GM12878 (cell line): ENCODE measurements around the gene ZNF267. TPM values are rescaled to one million over a fixed set of nuclear protein-coding genes. Genes with fewer than 3 reads are reported as not detected.

Experiments
- ATF7 ChIP-seq: fragments of 450-650 bp; IDR thresholded peaks from 2 replicates; pipeline ENCODE4 v1.6.1; 2016; ENCODE audit warnings: low read depth, mild to moderate bottlenecking
- BHLHE40 ChIP-seq, 2 experiments: fragments of 450-650 bp in 1 of 2; IDR thresholded peaks; 2 replicates each; pipeline ENCODE4 v1.6.1; 2011 to 2017; ENCODE audit warnings: low read depth in 2 of 2, borderline replicate concordance in 1 of 2, improper control_type of control experiment in 1 of 2, low read length in 1 of 2, mild to moderate bottlenecking in 1 of 2
- BMI1 ChIP-seq: fragments of 450-650 bp; IDR thresholded peaks from 2 replicates; pipeline ENCODE4 v1.6.1; 2016; ENCODE audit warnings: mild to moderate bottlenecking, moderate library complexity, borderline replicate concordance
- CBX5 ChIP-seq: sonication (generic); IDR thresholded peaks from 2 replicates; pipeline ENCODE4 v1.6.1; 2016; ENCODE audit warnings: low read depth, moderate library complexity, mild to moderate bottlenecking, inconsistent platforms
- CHD1 ChIP-seq: IDR thresholded peaks from 2 replicates; pipeline ENCODE4 v1.6.1; 2012; ENCODE audit warnings: low read depth, low read length, improper control_type of control experiment
- CREM ChIP-seq: IDR thresholded peaks from 2 replicates; pipeline ENCODE4 v1.6.1; 2014; ENCODE audit warnings: antibody characterized with exemption, low read depth
- EED ChIP-seq: sonication (generic); IDR thresholded peaks from 2 replicates; pipeline ENCODE4 v1.6.1; 2016; ENCODE audit warnings: antibody characterized with exemption, low read depth
- HDAC2 ChIP-seq: fragments of 200-600 bp; sonication (generic); IDR thresholded peaks from 2 replicates; pipeline ENCODE4 v1.6.1; 2017
- KDM1A ChIP-seq: fragments of 200-600 bp; sonication (generic); IDR thresholded peaks from 2 replicates; pipeline ENCODE4 v1.6.1; 2016; ENCODE audit warnings: borderline replicate concordance
- MEF2B ChIP-seq: fragments of 450-650 bp; IDR thresholded peaks from 2 replicates; pipeline ENCODE4 v1.6.1; 2018; ENCODE audit warnings: mild to moderate bottlenecking, moderate library complexity; ENCODE audit not compliant: partially characterized antibody, poor library complexity, severe bottlenecking
- SRF ChIP-seq, 2 experiments: IDR thresholded peaks; 2 replicates each; pipeline ENCODE4 v1.6.1; 2011; ENCODE audit warnings: low read depth in 2 of 2, low read length in 2 of 2, mild to moderate bottlenecking in 1 of 2, moderate library complexity in 1 of 2
- SUZ12 ChIP-seq: fragments of 200-600 bp; sonication (generic); IDR thresholded peaks from one replicate; pipeline ENCODE4 v1.6.1; 2018; ENCODE audit warnings: antibody characterized with exemption, mild to moderate bottlenecking; ENCODE audit not compliant: unreplicated experiment
- WRNIP1 ChIP-seq: IDR thresholded peaks from 2 replicates; pipeline ENCODE4 v1.6.1; 2011; ENCODE audit warnings: low read depth, low read length, improper control_type of control experiment, borderline replicate concordance
- ZNF24 ChIP-seq: fragments of 450-650 bp; IDR thresholded peaks from 2 replicates; pipeline ENCODE4 v1.6.1; 2017; ENCODE audit warnings: antibody characterized with exemption, mild to moderate bottlenecking
- polyA plus RNA-seq, 11 experiments: library from polyadenylated mRNA; depleted of rRNA in 4 of 11; unstranded in 6 of 11; stranded (reverse) in 5 of 11; fragments of >200 nt; fragmentation: Nextera tagmentation in 4 of 11; fragmentation: Illumina TruSeq in 1 of 11; extraction: Ambion mirVana in 4 of 11; extraction: Trizol in 1 of 11; gene quantifications; 1 replicate in 1 of 11; 2 replicates in 10 of 11; pipeline versions ENCODE4 v1.2.1 to v1.2.3, GENCODE V29; 2011 to 2016; ENCODE audit warnings: inconsistent platforms in 2 of 11, missing spikeins in 2 of 11, low read depth in 1 of 11
- total RNA-seq, 4 experiments: library from RNA; depleted of rRNA in 3 of 4; stranded (reverse); fragments of >200 nt in 3 of 4; fragmentation: Illumina TruSeq in 1 of 4; extraction: Trizol in 1 of 4; gene quantifications; 2 replicates each; pipeline versions ENCODE4 v1.2.1 to v1.2.3, GENCODE V29; 2013 to 2021
- TF ChIP-seq, protein P1 (sequence below): fragments of 450-650 bp; IDR thresholded peaks from 2 replicates; pipeline ENCODE4 v1.6.1; 2017; ENCODE audit warnings: mild to moderate bottlenecking, moderate library complexity
- TF ChIP-seq, protein P2 (sequence below): IDR thresholded peaks from 2 replicates; pipeline ENCODE4 v1.6.1; 2012; ENCODE audit warnings: low read depth, low read length, improper control_type of control experiment
- TF ChIP-seq, protein P3 (sequence below): IDR thresholded peaks from 2 replicates; pipeline ENCODE4 v1.6.1; 2011; ENCODE audit warnings: borderline replicate concordance, low read depth, mild to moderate bottlenecking, moderate library complexity, mixed read lengths, low read length; ENCODE audit not compliant: insufficient read depth; ENCODE audit errors: extremely low read length
- TF ChIP-seq, protein P4 (sequence below): fragments of 450-650 bp; conservative IDR thresholded peaks from 2 replicates; pipeline ENCODE4 v1.6.1; 2017; ENCODE audit warnings: mild to moderate bottlenecking, moderate library complexity

Gene ZNF267
- total and polyA plus RNA-seq, 10 of the 15 experiments (the other 5 are each of a cell fraction or from before 2014, with no cell fraction given): 16.3 to 54.6 (median 29.6) TPM

DNA sequence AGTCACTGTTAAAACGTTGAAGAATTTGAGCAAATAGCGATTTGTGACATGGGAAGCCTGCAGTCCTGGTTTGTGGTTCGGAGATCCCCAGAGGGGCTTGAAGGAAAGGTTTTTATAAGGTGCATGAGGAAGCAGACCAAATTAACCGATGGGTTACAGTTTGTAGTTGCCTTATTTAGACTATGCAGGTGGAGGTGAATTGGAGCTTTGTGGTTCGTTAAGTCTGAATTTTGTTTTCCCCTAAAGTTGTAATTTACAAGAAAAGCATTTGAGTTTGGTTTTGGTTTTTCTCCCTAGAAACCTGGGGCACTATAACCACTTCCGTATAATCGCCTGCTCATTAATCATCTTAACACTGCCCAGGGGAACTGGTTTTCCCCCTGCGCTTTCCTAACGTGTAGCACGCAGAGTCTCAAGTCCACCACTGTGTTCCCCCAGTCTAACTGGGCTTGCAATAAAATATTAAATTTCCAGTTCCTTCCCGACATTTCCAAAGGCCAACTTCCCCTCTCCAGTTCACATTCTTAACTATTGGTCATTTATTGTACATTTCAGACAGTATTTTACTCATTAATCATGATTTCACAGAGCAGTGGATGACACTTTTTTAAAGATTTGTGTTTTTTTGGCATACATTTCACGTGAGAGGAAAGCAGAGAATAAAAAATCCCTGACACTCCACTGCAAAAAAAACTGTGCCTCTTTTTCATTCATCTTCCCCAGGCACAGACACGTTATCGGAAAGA lies 932 bp downstream of the ZNF267 start (continued):
- peak; percentile 98 for TF ChIP-seq MEF2B
- TF ChIP-seq KDM1A: no peak
- TF ChIP-seq, protein P1, sequence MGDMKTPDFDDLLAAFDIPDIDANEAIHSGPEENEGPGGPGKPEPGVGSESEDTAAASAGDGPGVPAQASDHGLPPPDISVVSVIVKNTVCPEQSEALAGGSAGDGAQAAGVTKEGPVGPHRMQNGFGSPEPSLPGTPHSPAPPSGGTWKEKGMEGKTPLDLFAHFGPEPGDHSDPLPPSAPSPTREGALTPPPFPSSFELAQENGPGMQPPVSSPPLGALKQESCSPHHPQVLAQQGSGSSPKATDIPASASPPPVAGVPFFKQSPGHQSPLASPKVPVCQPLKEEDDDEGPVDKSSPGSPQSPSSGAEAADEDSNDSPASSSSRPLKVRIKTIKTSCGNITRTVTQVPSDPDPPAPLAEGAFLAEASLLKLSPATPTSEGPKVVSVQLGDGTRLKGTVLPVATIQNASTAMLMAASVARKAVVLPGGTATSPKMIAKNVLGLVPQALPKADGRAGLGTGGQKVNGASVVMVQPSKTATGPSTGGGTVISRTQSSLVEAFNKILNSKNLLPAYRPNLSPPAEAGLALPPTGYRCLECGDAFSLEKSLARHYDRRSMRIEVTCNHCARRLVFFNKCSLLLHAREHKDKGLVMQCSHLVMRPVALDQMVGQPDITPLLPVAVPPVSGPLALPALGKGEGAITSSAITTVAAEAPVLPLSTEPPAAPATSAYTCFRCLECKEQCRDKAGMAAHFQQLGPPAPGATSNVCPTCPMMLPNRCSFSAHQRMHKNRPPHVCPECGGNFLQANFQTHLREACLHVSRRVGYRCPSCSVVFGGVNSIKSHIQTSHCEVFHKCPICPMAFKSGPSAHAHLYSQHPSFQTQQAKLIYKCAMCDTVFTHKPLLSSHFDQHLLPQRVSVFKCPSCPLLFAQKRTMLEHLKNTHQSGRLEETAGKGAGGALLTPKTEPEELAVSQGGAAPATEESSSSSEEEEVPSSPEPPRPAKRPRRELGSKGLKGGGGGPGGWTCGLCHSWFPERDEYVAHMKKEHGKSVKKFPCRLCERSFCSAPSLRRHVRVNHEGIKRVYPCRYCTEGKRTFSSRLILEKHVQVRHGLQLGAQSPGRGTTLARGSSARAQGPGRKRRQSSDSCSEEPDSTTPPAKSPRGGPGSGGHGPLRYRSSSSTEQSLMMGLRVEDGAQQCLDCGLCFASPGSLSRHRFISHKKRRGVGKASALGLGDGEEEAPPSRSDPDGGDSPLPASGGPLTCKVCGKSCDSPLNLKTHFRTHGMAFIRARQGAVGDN: 0 out of 2 replicates have a peak, but pooled peaks have one; percentile 51
- no peak for TF ChIP-seq HDAC2
- 0 out of 2 replicates have a peak, but pooled peaks have one; percentile 51 for TF ChIP-seq ZNF24
- TF ChIP-seq, protein P2, sequence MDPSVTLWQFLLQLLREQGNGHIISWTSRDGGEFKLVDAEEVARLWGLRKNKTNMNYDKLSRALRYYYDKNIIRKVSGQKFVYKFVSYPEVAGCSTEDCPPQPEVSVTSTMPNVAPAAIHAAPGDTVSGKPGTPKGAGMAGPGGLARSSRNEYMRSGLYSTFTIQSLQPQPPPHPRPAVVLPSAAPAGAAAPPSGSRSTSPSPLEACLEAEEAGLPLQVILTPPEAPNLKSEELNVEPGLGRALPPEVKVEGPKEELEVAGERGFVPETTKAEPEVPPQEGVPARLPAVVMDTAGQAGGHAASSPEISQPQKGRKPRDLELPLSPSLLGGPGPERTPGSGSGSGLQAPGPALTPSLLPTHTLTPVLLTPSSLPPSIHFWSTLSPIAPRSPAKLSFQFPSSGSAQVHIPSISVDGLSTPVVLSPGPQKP: peak; percentile 58
- peak; percentile 85 for TF ChIP-seq BMI1
- peak in 1 of 2 experiments; percentile 56; a peak in 1 of 4 replicates for TF ChIP-seq SRF (IDR thresholded peaks at IDR 0.05; ENCODE audit: low read depth in 2 of 2, low read length in 2 of 2)
- peak; percentile 63 for TF ChIP-seq EED
- TF ChIP-seq, protein P3, sequence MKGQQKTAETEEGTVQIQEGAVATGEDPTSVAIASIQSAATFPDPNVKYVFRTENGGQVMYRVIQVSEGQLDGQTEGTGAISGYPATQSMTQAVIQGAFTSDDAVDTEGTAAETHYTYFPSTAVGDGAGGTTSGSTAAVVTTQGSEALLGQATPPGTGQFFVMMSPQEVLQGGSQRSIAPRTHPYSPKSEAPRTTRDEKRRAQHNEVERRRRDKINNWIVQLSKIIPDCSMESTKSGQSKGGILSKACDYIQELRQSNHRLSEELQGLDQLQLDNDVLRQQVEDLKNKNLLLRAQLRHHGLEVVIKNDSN: no peak
- no peak for TF ChIP-seq CBX5
- peak; percentile 79; the same call in 1 of the 2 replicates for TF ChIP-seq CHD1
- TF ChIP-seq, protein P4, sequence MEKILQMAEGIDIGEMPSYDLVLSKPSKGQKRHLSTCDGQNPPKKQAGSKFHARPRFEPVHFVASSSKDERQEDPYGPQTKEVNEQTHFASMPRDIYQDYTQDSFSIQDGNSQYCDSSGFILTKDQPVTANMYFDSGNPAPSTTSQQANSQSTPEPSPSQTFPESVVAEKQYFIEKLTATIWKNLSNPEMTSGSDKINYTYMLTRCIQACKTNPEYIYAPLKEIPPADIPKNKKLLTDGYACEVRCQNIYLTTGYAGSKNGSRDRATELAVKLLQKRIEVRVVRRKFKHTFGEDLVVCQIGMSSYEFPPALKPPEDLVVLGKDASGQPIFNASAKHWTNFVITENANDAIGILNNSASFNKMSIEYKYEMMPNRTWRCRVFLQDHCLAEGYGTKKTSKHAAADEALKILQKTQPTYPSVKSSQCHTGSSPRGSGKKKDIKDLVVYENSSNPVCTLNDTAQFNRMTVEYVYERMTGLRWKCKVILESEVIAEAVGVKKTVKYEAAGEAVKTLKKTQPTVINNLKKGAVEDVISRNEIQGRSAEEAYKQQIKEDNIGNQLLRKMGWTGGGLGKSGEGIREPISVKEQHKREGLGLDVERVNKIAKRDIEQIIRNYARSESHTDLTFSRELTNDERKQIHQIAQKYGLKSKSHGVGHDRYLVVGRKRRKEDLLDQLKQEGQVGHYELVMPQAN: no peak
- peak; percentile 88 for TF ChIP-seq ATF7
- no peak for TF ChIP-seq SUZ12
- TF ChIP-seq WRNIP1: no peak
- TF ChIP-seq BHLHE40 (IDR thresholded peaks at IDR 0.05; ENCODE audit: borderline replicate concordance in 1 of 2, low read depth in 2 of 2, low read length in 1 of 2): peak; percentile 60 to 64
- TF ChIP-seq CREM: peak; percentile 72
